T-helper 2 cell treated with Interferon-gamma antibody and Interleukin-4, amounts not matched to agents 100 ng/mL and 5 ng/mL, for 36 hours (primary cell): ENCODE results near the gene SNED1. TPM values are rescaled to one million over a fixed set of nuclear protein-coding genes. Genes with fewer than 3 reads are reported as not detected.
"Not testable (repeated sequence)": the region's sequence is repeated elsewhere in the genome, so short reads cannot be mapped to it uniquely, and the experiment has no call there.

Experiments
- intact Hi-C: fragments of 100-400 bp; cut with micrococcal nuclease; formaldehyde crosslinking; loops from one replicate; pipeline ENCODE4 v1.15.1; 2023
- total RNA-seq: library from RNA; stranded (reverse); gene quantifications from 2 replicates; pipeline ENCODE4 v1.2.3, GENCODE V29; 2022

SNED1 gene
- total RNA-seq, 1 donor from 2014 or later, result 29.8 TPM

GRCh38 chr2:241082341-241083090 is 84.1 kb downstream of the SNED1 start:
- intact Hi-C loops, result no loop called here

- intact Hi-C loops, result no loop called here
Measured at GRCh38 chr2:241083091-241083415, 84.6 kb downstream of the SNED1 start.

- intact Hi-C loops, result no loop called here
Measured at GRCh38 chr2:241084856-241085444, 86.5 kb downstream of the SNED1 start.

GRCh38 chr2:241087420-241088268 is 89.2 kb downstream of the SNED1 start:
- intact Hi-C loops, result no loop called here

- intact Hi-C loops, result no loop called here
Measured at GRCh38 chr2:241088376-241088775, 90.0 kb downstream of the SNED1 start.

- intact Hi-C loops, result no loop called here
Measured at GRCh38 chr2:241088791-241089732, 90.6 kb downstream of the SNED1 start.

GRCh38 chr2:241091201-241091600 is 92.8 kb downstream of the SNED1 start:
- intact Hi-C loops, result no loop called here

GRCh38 chr2:241091734-241092445 is 93.5 kb downstream of the SNED1 start:
- intact Hi-C loops, result no loop called here

- intact Hi-C loops, result no loop called here
Measured at GRCh38 chr2:241092677-241093076, 94.3 kb downstream of the SNED1 start.

- intact Hi-C loops, result not testable (repeated sequence)
Measured at GRCh38 chr2:241093133-241093781, 94.8 kb downstream of the SNED1 start.

- intact Hi-C loops, result no loop called here
Measured at GRCh38 chr2:241094172-241094571, 95.8 kb downstream of the SNED1 start.

GRCh38 chr2:241094924-241095420 is 96.6 kb downstream of the SNED1 start:
- intact Hi-C loops, result no loop called here

- intact Hi-C loops, result no loop called here
Measured at GRCh38 chr2:241095594-241096290, 97.3 kb downstream of the SNED1 start.

GRCh38 chr2:241096979-241097378 is 98.6 kb downstream of the SNED1 start:
- intact Hi-C loops, result no loop called here

GRCh38 chr2:241099246-241099645 is 100.8 kb downstream of the SNED1 start:
- intact Hi-C loops, result no loop called here

- intact Hi-C loops, result loop anchor here (1.0 to 2.0 kb wide), 2 partner anchors 48 to 212 kb away; partner anchors contain the start of genes HDLBP, PPP1R7 and SEPTIN2
Measured at GRCh38 chr2:241102239-241102803, 103.9 kb downstream of the SNED1 start, which contains the start of gene MTERF4. TSS of gene MTERF4 (minus strand) at chr2:241102287. CDS start at chr2:241102273, 14 bp downstream.

- intact Hi-C loops, result loop anchor here (2.0 kb wide), 1 partner anchor 212 kb away; the partner anchor contains the start of genes HDLBP and SEPTIN2
Measured at GRCh38 chr2:241103176-241103595, 104.8 kb downstream of the SNED1 start.

GRCh38 chr2:241104611-241105010 is 106.2 kb downstream of the SNED1 start:
- intact Hi-C loops, result not testable (repeated sequence)
